Measurements from ENCODE around the gene BAZ2A. TPM values are rescaled to one million over a fixed set of nuclear protein-coding genes. Genes with fewer than 3 reads are reported as not detected.

The BAZ2A gene
- total RNA-seq (2021) (126 and 139 TPM in 2 replicates), Bru-seq, nascent RNA (percentile 76 among the genes with signal in this experiment), BruChase-seq, experiment 1, labeled RNA remaining after a 2-hour chase (percentile 92 among the genes with signal in this experiment), BruChase-seq, experiment 2, labeled RNA remaining after a 6-hour chase (percentile 95 among the genes with signal in this experiment)
- long read RNA-seq, full-length matches to known transcripts: 2 of 32 reads
- long read RNA-seq, partial matches to known transcripts: 8 of 32 reads
- long read RNA-seq, other reads (novel, unspliced or antisense): 22 of 32 reads

GRCh38 chr12:56630180-56630632 is at the start of gene BAZ2A:
Gene BAZ2A, minus strand, starts transcription at chr12:56630326. Its CDS starts 12,796 bp downstream, at chr12:56617530.
- DNase-seq (ENCODE audit: low spot score): peak; percentile 94
- peak within 1 kb of the TSS; percentile 99 for H3K4me3 ChIP-seq (ENCODE audit: low read depth, low read length, poor library complexity, severe bottlenecking)
- intact Hi-C loops (cut with micrococcal nuclease; ENCODE audit: unreplicated experiment): loop anchor here (10.0 kb wide), 1 partner anchor 515 kb away; the partner anchor contains the start of genes RPL41 and ZC3H10
- ChIA-PET POLR2A (ENCODE audit: low non-redundant PET) (interaction anchor here (0.6 kb wide), 1 partner anchor 931 kb away, joined by 8 read pairs; no protein-coding TSS in a partner anchor), CTCF (no interaction called here)
- peak within 1 kb of the TSS; percentile 94 for H3K27ac ChIP-seq (ENCODE audit: low read depth, low read length, poor library complexity, severe bottlenecking)
- H3K27me3 ChIP-seq (replicated peaks; ENCODE audit: insufficient read depth, low read depth, low read length, poor library complexity): no peaks in the 10 kb centered on the region
- peaks cover 39% of the 10 kb centered on the region for H3K4me1 ChIP-seq (ENCODE audit: insufficient read depth, low read length, poor library complexity, severe bottlenecking)
- no peak for TF ChIP-seq EZH2 (IDR thresholded peaks at IDR 0.05; ENCODE audit: borderline replicate concordance, low read depth, low read length, poor library complexity, severe bottlenecking)
- TF ChIP-seq, protein P1, sequence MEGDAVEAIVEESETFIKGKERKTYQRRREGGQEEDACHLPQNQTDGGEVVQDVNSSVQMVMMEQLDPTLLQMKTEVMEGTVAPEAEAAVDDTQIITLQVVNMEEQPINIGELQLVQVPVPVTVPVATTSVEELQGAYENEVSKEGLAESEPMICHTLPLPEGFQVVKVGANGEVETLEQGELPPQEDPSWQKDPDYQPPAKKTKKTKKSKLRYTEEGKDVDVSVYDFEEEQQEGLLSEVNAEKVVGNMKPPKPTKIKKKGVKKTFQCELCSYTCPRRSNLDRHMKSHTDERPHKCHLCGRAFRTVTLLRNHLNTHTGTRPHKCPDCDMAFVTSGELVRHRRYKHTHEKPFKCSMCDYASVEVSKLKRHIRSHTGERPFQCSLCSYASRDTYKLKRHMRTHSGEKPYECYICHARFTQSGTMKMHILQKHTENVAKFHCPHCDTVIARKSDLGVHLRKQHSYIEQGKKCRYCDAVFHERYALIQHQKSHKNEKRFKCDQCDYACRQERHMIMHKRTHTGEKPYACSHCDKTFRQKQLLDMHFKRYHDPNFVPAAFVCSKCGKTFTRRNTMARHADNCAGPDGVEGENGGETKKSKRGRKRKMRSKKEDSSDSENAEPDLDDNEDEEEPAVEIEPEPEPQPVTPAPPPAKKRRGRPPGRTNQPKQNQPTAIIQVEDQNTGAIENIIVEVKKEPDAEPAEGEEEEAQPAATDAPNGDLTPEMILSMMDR (conservative IDR thresholded peaks at IDR 0.05; ENCODE audit: low read depth, low read length): no peak
- H3K36me3 ChIP-seq (ENCODE audit: insufficient read depth, low read length, poor library complexity, severe bottlenecking): peaks cover 14% of the 10 kb centered on the region
- H3K9me3 ChIP-seq (ENCODE audit: low read depth, low read length, poor library complexity, severe bottlenecking): no peaks in the 10 kb centered on the region
- BruUV-seq (replicated peaks): no TSS peak

DNA sequence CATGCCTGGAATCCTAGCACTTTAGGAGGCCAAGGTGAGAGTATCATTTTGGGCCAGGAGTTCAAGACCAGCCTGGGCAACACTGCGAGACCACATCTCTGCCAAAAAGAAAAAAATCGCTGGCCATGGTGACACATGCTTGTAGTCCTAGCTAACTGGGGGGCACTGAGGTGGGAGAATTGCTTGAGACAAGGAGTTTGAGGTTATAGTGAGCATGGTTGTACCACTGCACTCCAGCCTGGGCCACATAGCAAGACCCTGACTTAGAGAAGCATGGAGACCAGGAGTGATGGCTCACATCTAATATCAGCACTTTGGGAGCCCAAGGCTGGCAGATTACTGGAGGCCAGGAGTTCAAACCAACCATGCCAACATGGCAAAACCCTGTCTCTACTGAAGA is 48.7 kb upstream of the BAZ2A start:
- Histone ChIP-seq H3K4me1 (ENCODE audit: insufficient read depth, low read length, poor library complexity, severe bottlenecking) (peaks cover 5% of the 10 kb centered on the region), H3K27ac (ENCODE audit: low read depth, low read length, poor library complexity, severe bottlenecking) (peak overlapping the region; percentile 46), H3K27me3 (replicated peaks; ENCODE audit: insufficient read depth, low read depth, low read length, poor library complexity) (no peaks in the 10 kb centered on the region), H3K9me3 (ENCODE audit: low read depth, low read length, poor library complexity, severe bottlenecking) (no peaks in the 10 kb centered on the region), H3K4me3 (ENCODE audit: low read depth, low read length, poor library complexity, severe bottlenecking) (no peak overlapping the region), H3K36me3 (ENCODE audit: insufficient read depth, low read length, poor library complexity, severe bottlenecking) (peaks cover 39% of the 10 kb centered on the region)
- CTCF ChIA-PET: no interaction called here
- POLR2A ChIA-PET (ENCODE audit: low non-redundant PET): no interaction called here
- BruUV-seq (replicated peaks): no TSS peak
- intact Hi-C loops (cut with micrococcal nuclease; ENCODE audit: unreplicated experiment): no loop called here
- no peak for DNase-seq (ENCODE audit: low spot score)
- TF ChIP-seq, protein P1 (conservative IDR thresholded peaks at IDR 0.05; ENCODE audit: low read depth, low read length): no peak
- no peak for TF ChIP-seq EZH2 (IDR thresholded peaks at IDR 0.05; ENCODE audit: borderline replicate concordance, low read depth, low read length, poor library complexity, severe bottlenecking)

DNA sequence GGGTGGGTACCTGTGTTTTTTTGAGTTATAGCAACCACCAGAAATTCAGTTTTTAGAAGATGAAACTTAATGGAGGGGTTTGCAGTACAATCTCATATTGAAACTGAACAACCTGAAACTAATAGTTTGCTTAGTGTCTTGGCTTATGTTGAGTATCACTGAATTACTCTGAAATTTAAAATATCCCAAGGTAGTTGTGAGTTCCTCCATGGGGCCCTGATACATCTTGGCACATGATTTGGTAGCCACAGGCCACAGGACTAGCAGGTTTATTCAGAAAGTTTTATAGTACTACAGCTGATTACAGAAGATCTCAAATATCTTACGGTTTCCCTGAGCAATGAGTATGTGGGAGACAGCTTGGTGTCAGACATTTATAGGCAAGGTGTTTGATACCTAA is 47.6 kb upstream of the BAZ2A start:
- H3K36me3 ChIP-seq (ENCODE audit: insufficient read depth, low read length, poor library complexity, severe bottlenecking): peaks cover 42% of the 10 kb centered on the region
- intact Hi-C loops (cut with micrococcal nuclease; ENCODE audit: unreplicated experiment): no loop called here
- no peaks in the 10 kb centered on the region for H3K27me3 ChIP-seq (replicated peaks; ENCODE audit: insufficient read depth, low read depth, low read length, poor library complexity)
- ChIA-PET POLR2A (ENCODE audit: low non-redundant PET) (no interaction called here), CTCF (no interaction called here)
- no peaks in the 10 kb centered on the region for H3K9me3 ChIP-seq (ENCODE audit: low read depth, low read length, poor library complexity, severe bottlenecking)
- H3K27ac ChIP-seq (ENCODE audit: low read depth, low read length, poor library complexity, severe bottlenecking): no peak overlapping the region
- no peak for TF ChIP-seq EZH2 (IDR thresholded peaks at IDR 0.05; ENCODE audit: borderline replicate concordance, low read depth, low read length, poor library complexity, severe bottlenecking)
- no peak for DNase-seq (ENCODE audit: low spot score)
- no peaks in the 10 kb centered on the region for H3K4me1 ChIP-seq (ENCODE audit: insufficient read depth, low read length, poor library complexity, severe bottlenecking)
- no TSS peak for BruUV-seq (replicated peaks)
- H3K4me3 ChIP-seq (ENCODE audit: low read depth, low read length, poor library complexity, severe bottlenecking): no peak overlapping the region

All from A673 (cell line).